PC-3 (cell line): ENCODE measurements around the gene HMGA1. TPM values are rescaled to one million over a fixed set of nuclear protein-coding genes. Genes with fewer than 3 reads are reported as not detected.

ENCODE experiments used
- ATAC-seq: fragments of 200-7000 bp; cut with Tn5 transposase; 2 replicates; pipeline ENCODE4 v1.9.1; 2020; ENCODE audit warnings: mild to moderate bottlenecking, moderate library complexity
- BruUV-seq: library from RNA; stranded (reverse); fragments of 400-500 nt; replicated peaks from 2 replicates; lab custom pipeline; 2021; lab: Mats Ljungman, UMichigan
- CTCF ChIA-PET: fragments of 300-600 bp; sonication (Branson Sonifier 250); formaldehyde crosslinking; loops from one replicate; lab custom pipeline; 2022; ENCODE audit warnings: antibody characterized with exemption; lab: Charles Lee
- POLR2A ChIA-PET: fragments of 300-600 bp; sonication (Branson Sonifier 250); formaldehyde crosslinking; loops from one replicate; lab custom pipeline; 2022; ENCODE audit warnings: antibody characterized with exemption; ENCODE audit not compliant: unreplicated experiment; lab: Charles Lee
- DNase-seq: peaks from one replicate; pipeline ENCODE4 v3.0.0-alpha.2; 2015
- H2AFZ ChIP-seq: fragments of 300-600 bp; sonication (generic); 2 replicates; pipeline ENCODE4 v1.6.0; 2016; ENCODE audit warnings: antibody characterized with exemption, low read length
- H3F3A ChIP-seq: fragments of 300-600 bp; sonication (generic); one replicate; pipeline ENCODE4 v1.6.0; 2017; ENCODE audit warnings: antibody characterized with exemption, low read length, control low read depth, mild to moderate bottlenecking; ENCODE audit not compliant: unreplicated experiment
- H3K27ac ChIP-seq: fragments of 300-600 bp; sonication (generic); 2 replicates; pipeline ENCODE4 v1.5.1; 2016; ENCODE audit warnings: mild to moderate bottlenecking, low read length
- H3K27me3 ChIP-seq: fragments of 300-600 bp; sonication (generic); 2 replicates; pipeline ENCODE4 v1.6.1; 2016; ENCODE audit warnings: low read length, mixed read lengths
- H3K36me3 ChIP-seq: fragments of 300-600 bp; sonication (generic); 2 replicates; pipeline ENCODE4 v1.6.1; 2016; ENCODE audit warnings: low read depth, mixed run types, low read length, mixed read lengths
- H3K4me1 ChIP-seq: fragments of 300-600 bp; sonication (generic); 2 replicates; pipeline ENCODE4 v1.5.1; 2016; ENCODE audit warnings: low read length; ENCODE audit not compliant: insufficient read depth
- H3K4me2 ChIP-seq: fragments of 300-600 bp; sonication (generic); 2 replicates; pipeline ENCODE4 v1.6.0; 2016; ENCODE audit warnings: low read length
- H3K4me3 ChIP-seq: fragments of 300-600 bp; sonication (generic); 2 replicates; pipeline ENCODE4 v1.5.1; 2016; ENCODE audit warnings: mild to moderate bottlenecking, low read length, mixed read lengths
- H3K79me2 ChIP-seq: fragments of 300-600 bp; sonication (generic); 2 replicates; pipeline ENCODE4 v1.6.1; 2017; ENCODE audit warnings: low read length, mixed read lengths
- H3K9ac ChIP-seq: fragments of 300-600 bp; sonication (generic); 2 replicates; pipeline ENCODE4 v1.6.0; 2016; ENCODE audit warnings: mild to moderate bottlenecking, low read length
- H3K9me2 ChIP-seq: fragments of 300-600 bp; sonication (generic); replicated peaks from 2 replicates; pipeline ENCODE4 v1.6.1; 2016; ENCODE audit warnings: mixed run types, low read length, mixed read lengths
- H3K9me3 ChIP-seq: fragments of 300-600 bp; sonication (generic); 2 replicates; pipeline ENCODE4 v1.6.1; 2016; ENCODE audit warnings: low read length, mixed read lengths
- H4K20me1 ChIP-seq: fragments of 300-600 bp; sonication (generic); 2 replicates; pipeline ENCODE4 v1.6.1; 2016; ENCODE audit warnings: low read length, mixed read lengths
- EZH2 ChIP-seq: fragments of 300-600 bp; sonication (generic); IDR thresholded peaks from one replicate; pipeline ENCODE4 v1.6.1; 2017; ENCODE audit warnings: antibody characterized with exemption, mild to moderate bottlenecking, low read length; ENCODE audit not compliant: unreplicated experiment
- EZH2phosphoT487 ChIP-seq: fragments of 300-600 bp; sonication (generic); IDR thresholded peaks from 2 replicates; pipeline ENCODE4 v1.6.1; 2018; ENCODE audit warnings: mild to moderate bottlenecking, antibody characterized with exemption, low read length, borderline replicate concordance
- intact Hi-C: fragments of 100-400 bp; cut with micrococcal nuclease; formaldehyde crosslinking; loops from 2 replicates; pipeline ENCODE4 v1.9.0; 2023
- total RNA-seq: library from RNA; depleted of rRNA; stranded (reverse); fragments of >200 nt; gene quantifications from 2 replicates; pipeline ENCODE4 v1.2.3, GENCODE V29; 2014
- TF ChIP-seq, protein P1 (sequence below): fragments of 300-600 bp; sonication (generic); conservative IDR thresholded peaks from 2 replicates; pipeline ENCODE4 v1.5.1; 2017; ENCODE audit warnings: antibody characterized with exemption, low read depth, mild to moderate bottlenecking, low read length

The HMGA1 gene
- total RNA-seq, 1 experiment from 2014 or later, result 1,115 TPM

DNA sequence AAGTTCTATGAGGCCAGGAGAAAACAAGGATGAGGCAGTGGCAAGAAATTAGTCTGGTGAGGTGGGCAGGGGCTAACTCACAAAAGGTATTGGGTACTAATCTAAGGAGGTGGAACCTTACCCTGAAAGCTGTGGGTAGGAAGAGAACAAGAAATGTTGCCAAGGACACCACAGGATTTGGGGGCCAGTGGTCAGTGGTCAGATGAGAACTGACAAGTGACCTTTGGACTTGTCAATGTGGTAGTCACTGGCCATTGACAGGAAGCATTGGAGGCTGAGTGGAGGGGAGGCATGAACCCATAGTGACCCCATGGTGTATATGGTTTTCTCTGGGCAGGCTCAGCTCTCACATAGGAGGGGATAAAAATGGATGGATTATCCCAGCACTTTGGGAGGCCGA, 37.5 kb downstream of the HMGA1 start:
- ChIA-PET CTCF (no interaction called here), POLR2A (no interaction called here)
- no peak for TF ChIP-seq EZH2phosphoT487
- H3K9ac ChIP-seq, result no peak overlapping the region
- H3F3A ChIP-seq, result no peaks in the 10 kb centered on the region
- H3K9me2 ChIP-seq, result no peaks in the 10 kb centered on the region
- no peak overlapping the region for H3K4me2 ChIP-seq
- H3K36me3 ChIP-seq, result 0 out of 2 replicates have a peak, but pooled peaks cover 2% of the 10 kb centered on the region
- DNase-seq (no peak), ATAC-seq (no peak)
- H3K27me3 ChIP-seq, result no peaks in the 10 kb centered on the region
- H2AFZ ChIP-seq, result no peak overlapping the region
- H3K4me3 ChIP-seq, result no peak overlapping the region
- H3K79me2 ChIP-seq, result no peaks in the 10 kb centered on the region
- H3K27ac ChIP-seq, result no peak overlapping the region
- H3K4me1 ChIP-seq, result no peaks in the 10 kb centered on the region
- intact Hi-C loops, result no loop called here
- H4K20me1 ChIP-seq, result no peaks in the 10 kb centered on the region
- H3K9me3 ChIP-seq, result no peaks in the 10 kb centered on the region
- no TSS peak for BruUV-seq

DNA sequence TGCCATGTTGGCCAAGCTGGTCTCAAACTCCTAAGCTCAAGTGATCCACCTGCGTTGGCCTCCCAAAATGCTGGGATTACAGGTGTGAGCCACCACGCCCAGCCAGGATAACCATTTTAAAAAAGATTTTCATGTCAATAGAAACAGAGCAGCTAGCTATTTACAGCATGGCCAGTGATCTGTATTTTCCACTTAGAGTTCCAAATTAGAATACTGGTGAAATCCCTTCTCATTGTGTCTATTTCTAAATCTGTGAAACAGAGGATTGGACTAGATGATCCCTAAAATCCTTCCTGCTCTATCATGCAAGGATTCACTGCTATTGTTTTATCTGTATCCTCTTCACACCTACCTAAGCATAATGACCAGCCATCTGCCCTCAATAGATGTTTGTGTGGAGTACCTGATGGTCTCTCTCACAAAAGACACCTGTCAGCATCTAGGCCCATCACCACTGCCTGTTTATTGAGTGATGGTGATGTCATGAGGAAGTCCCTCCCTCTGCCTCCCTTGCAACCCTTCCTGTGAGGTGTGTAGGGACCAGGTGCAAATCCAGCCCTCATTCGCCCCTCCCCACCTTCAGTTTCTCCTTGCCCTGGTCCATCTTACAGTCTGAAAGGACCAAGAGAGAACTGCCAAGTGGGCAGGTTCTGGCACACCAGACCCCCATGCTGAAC, 38.6 kb downstream of the HMGA1 start:
- ChIA-PET POLR2A (no interaction called here), CTCF (no interaction called here)
- intact Hi-C loops, result no loop called here
- Histone ChIP-seq H4K20me1 (no peaks in the 10 kb centered on the region), H3K4me2 (no peak overlapping the region), H3K79me2 (no peaks in the 10 kb centered on the region), H3F3A (no peaks in the 10 kb centered on the region), H3K4me1 (no peaks in the 10 kb centered on the region), H3K9ac (no peak overlapping the region), H3K36me3 (0 out of 2 replicates have a peak, but pooled peaks cover 2% of the 10 kb centered on the region), H3K27me3 (no peaks in the 10 kb centered on the region), H3K27ac (no peak overlapping the region), H3K9me3 (no peaks in the 10 kb centered on the region), H3K9me2 (no peaks in the 10 kb centered on the region), H3K4me3 (no peak overlapping the region), H2AFZ (no peak overlapping the region)
- DNase-seq, result no peak
- TF ChIP-seq EZH2phosphoT487, result no peak
- TF ChIP-seq, protein P1, sequence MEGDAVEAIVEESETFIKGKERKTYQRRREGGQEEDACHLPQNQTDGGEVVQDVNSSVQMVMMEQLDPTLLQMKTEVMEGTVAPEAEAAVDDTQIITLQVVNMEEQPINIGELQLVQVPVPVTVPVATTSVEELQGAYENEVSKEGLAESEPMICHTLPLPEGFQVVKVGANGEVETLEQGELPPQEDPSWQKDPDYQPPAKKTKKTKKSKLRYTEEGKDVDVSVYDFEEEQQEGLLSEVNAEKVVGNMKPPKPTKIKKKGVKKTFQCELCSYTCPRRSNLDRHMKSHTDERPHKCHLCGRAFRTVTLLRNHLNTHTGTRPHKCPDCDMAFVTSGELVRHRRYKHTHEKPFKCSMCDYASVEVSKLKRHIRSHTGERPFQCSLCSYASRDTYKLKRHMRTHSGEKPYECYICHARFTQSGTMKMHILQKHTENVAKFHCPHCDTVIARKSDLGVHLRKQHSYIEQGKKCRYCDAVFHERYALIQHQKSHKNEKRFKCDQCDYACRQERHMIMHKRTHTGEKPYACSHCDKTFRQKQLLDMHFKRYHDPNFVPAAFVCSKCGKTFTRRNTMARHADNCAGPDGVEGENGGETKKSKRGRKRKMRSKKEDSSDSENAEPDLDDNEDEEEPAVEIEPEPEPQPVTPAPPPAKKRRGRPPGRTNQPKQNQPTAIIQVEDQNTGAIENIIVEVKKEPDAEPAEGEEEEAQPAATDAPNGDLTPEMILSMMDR, result no peak
- no peak for TF ChIP-seq EZH2
- no peak for ATAC-seq
- BruUV-seq, result no TSS peak

- Histone ChIP-seq H4K20me1 (no peaks in the 10 kb centered on the region), H3K36me3 (0 out of 2 replicates have a peak, but pooled peaks cover 2% of the 10 kb centered on the region), H3K9me2 (no peaks in the 10 kb centered on the region), H3K4me3 (no peak overlapping the region), H3K27me3 (no peaks in the 10 kb centered on the region), H2AFZ (no peak overlapping the region), H3K9ac (no peak overlapping the region), H3K9me3 (no peaks in the 10 kb centered on the region), H3K27ac (no peak overlapping the region), H3K79me2 (no peaks in the 10 kb centered on the region), H3K4me1 (no peaks in the 10 kb centered on the region), H3K4me2 (no peak overlapping the region), H3F3A (no peaks in the 10 kb centered on the region)
- no peak for TF ChIP-seq EZH2
- TF ChIP-seq EZH2phosphoT487, result no peak
- TF ChIP-seq, protein P1, result no peak
- no TSS peak for BruUV-seq
- ATAC-seq (no peak), DNase-seq (no peak)
- ChIA-PET CTCF (interaction anchor here (0.7 kb wide), 1 partner anchor 119 kb away, joined by 3 read pairs; no protein-coding TSS in a partner anchor), POLR2A (no interaction called here)
- intact Hi-C loops, result no loop called here
Measured at GRCh38 chr6:34276191-34276590, 39.5 kb downstream of the HMGA1 start.
